ENCODE results near the gene RGS16. TPM values are rescaled to one million over a fixed set of nuclear protein-coding genes. Genes with fewer than 3 reads are reported as not detected.

The RGS16 gene
- total RNA-seq, 1 donor from 2014 or later = 12.0 TPM

DNA sequence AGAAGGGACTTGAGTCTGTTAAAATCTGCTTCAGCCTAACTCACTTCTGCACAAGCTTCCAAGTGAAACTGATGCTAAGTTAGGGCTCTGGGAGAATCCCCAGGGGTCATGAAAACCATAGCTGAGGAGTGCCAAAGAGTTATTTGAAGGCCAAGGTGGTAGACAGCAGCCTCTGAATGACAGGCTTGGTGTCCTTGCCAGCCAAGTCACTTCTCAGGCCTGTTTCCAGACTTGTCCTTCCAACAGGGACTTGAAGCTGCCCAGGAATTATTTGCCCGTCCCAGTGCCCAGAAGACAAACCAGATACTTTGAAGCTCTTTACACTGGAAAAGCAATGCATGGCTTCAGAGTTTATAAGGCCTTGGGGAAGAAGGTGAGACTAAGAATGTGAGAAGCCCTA lies 48.7 kb downstream of the RGS16 start:
- no peak for ATAC-seq
- Histone ChIP-seq H3K27me3 (no peaks in the 10 kb centered on the region), H3K4me1 (no peaks in the 10 kb centered on the region)

DNA sequence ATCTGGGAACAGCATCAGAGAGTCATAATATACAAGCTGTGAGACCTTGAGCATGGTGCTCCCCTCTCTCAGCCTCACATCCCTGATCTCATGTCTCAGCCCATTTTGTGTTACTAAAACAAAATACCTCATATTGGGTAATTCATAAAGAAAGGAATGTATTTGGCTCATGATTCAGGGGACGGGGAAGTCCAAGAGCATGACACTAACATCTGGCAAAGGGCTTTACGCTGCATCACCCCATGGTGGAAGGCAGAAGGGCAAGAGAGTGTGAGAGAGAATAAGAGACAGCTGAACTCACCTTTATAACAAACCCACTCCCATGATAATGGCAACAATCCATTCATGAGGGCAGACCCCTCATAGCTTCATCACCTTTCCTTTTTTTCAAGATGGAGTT lies 51.7 kb downstream of the RGS16 start:
- H3K4me3 ChIP-seq = no peak overlapping the region
- H3K9me3 ChIP-seq = no peaks in the 10 kb centered on the region
- no peaks in the 10 kb centered on the region for H3K27me3 ChIP-seq
- DNase-seq (no peak), ATAC-seq (no peak)
- H3K36me3 ChIP-seq = no peaks in the 10 kb centered on the region
- H3K4me1 ChIP-seq = no peaks in the 10 kb centered on the region
- no peak overlapping the region for H3K27ac ChIP-seq
- intact Hi-C loops (cut with DNase I) = no loop called here
- TF ChIP-seq, protein P1, sequence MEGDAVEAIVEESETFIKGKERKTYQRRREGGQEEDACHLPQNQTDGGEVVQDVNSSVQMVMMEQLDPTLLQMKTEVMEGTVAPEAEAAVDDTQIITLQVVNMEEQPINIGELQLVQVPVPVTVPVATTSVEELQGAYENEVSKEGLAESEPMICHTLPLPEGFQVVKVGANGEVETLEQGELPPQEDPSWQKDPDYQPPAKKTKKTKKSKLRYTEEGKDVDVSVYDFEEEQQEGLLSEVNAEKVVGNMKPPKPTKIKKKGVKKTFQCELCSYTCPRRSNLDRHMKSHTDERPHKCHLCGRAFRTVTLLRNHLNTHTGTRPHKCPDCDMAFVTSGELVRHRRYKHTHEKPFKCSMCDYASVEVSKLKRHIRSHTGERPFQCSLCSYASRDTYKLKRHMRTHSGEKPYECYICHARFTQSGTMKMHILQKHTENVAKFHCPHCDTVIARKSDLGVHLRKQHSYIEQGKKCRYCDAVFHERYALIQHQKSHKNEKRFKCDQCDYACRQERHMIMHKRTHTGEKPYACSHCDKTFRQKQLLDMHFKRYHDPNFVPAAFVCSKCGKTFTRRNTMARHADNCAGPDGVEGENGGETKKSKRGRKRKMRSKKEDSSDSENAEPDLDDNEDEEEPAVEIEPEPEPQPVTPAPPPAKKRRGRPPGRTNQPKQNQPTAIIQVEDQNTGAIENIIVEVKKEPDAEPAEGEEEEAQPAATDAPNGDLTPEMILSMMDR (IDR thresholded peaks at IDR 0.05) = no peak

More for the DNA sequence above, 48.7 kb downstream of the RGS16 start:
- intact Hi-C loops (cut with DNase I) = no loop called here
- Histone ChIP-seq H3K36me3 (no peaks in the 10 kb centered on the region), H3K9me3 (no peaks in the 10 kb centered on the region), H3K27ac (no peak overlapping the region), H3K4me3 (no peak overlapping the region)
- TF ChIP-seq, protein P1 (IDR thresholded peaks at IDR 0.05) = no peak
- no peak for DNase-seq

DNA sequence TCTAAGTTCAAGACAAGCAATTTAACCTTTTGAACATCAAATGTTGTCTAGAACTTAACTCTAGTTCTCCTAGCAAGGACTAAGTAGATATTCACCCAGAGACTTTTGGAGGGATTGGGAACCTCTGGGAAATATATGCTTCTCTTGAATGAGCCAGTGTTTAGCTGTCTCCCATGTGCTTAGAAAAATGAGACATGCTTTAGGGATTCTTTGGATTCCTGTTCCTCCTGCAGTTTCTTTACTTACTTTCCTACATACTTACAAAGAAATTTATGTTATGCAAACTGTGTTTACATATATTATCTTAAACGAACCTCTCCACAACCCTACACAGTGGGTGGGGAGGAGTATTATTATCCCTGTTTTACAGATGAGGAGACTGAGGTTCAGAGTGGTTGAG lies 54.4 kb downstream of the RGS16 start:
- no peak overlapping the region for H3K27ac ChIP-seq
- H3K27me3 ChIP-seq = no peaks in the 10 kb centered on the region
- intact Hi-C loops (cut with DNase I) = no loop called here
- ATAC-seq = no peak
- no peaks in the 10 kb centered on the region for H3K9me3 ChIP-seq
- no peak overlapping the region for H3K4me3 ChIP-seq
- H3K36me3 ChIP-seq = no peaks in the 10 kb centered on the region
- DNase-seq = no peak
- TF ChIP-seq, protein P1 (IDR thresholded peaks at IDR 0.05) = no peak
- H3K4me1 ChIP-seq = no peaks in the 10 kb centered on the region

DNA sequence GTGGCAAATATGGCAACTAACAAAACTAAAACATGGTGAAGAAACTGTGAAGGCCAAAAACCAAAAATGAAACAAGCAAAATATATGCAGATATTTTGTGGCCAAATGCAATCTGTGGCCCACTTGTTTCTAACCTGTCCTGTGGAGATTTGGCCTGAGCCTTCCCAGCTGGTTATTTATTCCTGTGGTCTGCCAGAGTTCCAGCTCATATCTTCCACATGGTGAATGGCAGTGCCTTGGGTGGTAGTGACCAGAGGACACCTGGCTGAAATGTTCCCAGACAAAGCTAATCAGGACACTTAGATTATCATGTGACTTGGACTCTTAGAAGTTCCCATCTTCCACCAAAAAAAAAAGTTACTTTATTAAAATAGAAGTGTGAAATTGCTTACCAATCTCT lies 54.8 kb downstream of the RGS16 start:
- no peaks in the 10 kb centered on the region for H3K36me3 ChIP-seq
- H3K4me1 ChIP-seq = no peaks in the 10 kb centered on the region
- H3K4me3 ChIP-seq = no peak overlapping the region
- TF ChIP-seq, protein P1 (IDR thresholded peaks at IDR 0.05) = no peak
- DNase-seq (no peak), ATAC-seq (no peak)
- intact Hi-C loops (cut with DNase I) = no loop called here
- no peak overlapping the region for H3K27ac ChIP-seq
- H3K9me3 ChIP-seq = no peaks in the 10 kb centered on the region
- H3K27me3 ChIP-seq = no peaks in the 10 kb centered on the region

Other genes starting within 250 kb of the RGS16 start
- gene GLUL, start 212.6 kb downstream of the RGS16 start, total RNA-seq = 1,001 TPM
- gene TEDDM1, start 203.7 kb downstream of the RGS16 start, total RNA-seq = not detected
- not detected for gene RGSL1, start 154.2 kb downstream of the RGS16 start, total RNA-seq
- gene RNASEL, start 15.1 kb downstream of the RGS16 start, total RNA-seq = 12.8 TPM
- not detected for gene RGS8, start 80.2 kb upstream of the RGS16 start, total RNA-seq
- 44.5 TPM for gene NPL, start 185.4 kb upstream of the RGS16 start, total RNA-seq
- gene DHX9, start 235.0 kb upstream of the RGS16 start, total RNA-seq = 126 TPM